K562 (cell line): ENCODE results near the gene MYO7A.

ENCODE experiments used
- GATA2 ChIP-seq: sonication (generic); formaldehyde crosslinking; IDR thresholded peaks from 2 replicates; pipeline ENCODE4 v1.4.0; 2020; ENCODE audit warnings: mild to moderate bottlenecking, missing genetic modification reagents
- RCOR1 ChIP-seq, 2 experiments: IDR thresholded peaks; 2 replicates each; pipeline ENCODE4 v1.6.1; 2012; ENCODE audit warnings: low read depth in 2 of 2, low read length in 2 of 2, borderline replicate concordance in 1 of 2, improper control_type of control experiment in 1 of 2
- TF ChIP-seq, protein P1 (sequence below): sonication (generic); formaldehyde crosslinking; IDR thresholded peaks from 2 replicates; pipeline ENCODE4 v1.8.1; 2023; ENCODE audit warnings: mild to moderate bottlenecking, missing genetic modification reagents

DNA sequence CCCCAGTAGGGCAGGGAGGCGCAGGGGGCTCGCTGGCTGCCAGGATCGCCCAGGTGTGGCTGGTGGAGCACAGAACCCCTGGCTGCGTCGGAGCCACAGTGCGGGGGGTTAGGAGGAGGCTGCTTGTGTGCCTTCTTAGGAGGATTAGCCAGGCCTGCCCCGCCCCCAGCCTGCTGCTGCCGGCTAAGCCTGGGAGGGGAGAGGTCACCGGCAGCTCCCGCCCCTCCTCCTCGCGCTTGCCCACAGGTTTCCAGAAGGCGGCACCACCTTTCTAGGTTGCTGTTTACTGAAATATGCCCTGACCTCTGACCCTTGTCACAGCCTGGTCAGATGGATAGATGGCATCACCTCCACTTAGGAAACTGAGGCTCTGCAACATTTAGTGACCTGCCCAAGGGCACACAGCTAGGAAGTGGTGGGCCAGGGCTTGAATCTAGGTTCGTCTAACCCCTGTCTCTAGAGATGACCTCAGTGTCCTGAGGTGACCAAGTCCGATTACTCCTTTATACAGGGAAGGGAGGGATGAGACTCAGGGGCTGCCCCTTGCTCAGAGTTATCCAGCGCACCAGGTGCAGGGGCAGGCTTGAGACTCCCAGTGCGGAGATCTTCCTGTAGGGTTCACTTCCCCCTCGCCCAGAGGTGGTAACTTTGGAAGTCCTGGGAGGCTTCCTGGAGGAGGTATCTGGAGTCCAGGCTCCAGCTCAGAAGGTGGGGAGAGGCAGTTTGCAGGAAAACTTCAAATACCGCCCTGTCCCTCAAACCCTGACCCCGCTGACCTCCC, 44.0 kb downstream of the MYO7A start:
- TF ChIP-seq, protein P1, sequence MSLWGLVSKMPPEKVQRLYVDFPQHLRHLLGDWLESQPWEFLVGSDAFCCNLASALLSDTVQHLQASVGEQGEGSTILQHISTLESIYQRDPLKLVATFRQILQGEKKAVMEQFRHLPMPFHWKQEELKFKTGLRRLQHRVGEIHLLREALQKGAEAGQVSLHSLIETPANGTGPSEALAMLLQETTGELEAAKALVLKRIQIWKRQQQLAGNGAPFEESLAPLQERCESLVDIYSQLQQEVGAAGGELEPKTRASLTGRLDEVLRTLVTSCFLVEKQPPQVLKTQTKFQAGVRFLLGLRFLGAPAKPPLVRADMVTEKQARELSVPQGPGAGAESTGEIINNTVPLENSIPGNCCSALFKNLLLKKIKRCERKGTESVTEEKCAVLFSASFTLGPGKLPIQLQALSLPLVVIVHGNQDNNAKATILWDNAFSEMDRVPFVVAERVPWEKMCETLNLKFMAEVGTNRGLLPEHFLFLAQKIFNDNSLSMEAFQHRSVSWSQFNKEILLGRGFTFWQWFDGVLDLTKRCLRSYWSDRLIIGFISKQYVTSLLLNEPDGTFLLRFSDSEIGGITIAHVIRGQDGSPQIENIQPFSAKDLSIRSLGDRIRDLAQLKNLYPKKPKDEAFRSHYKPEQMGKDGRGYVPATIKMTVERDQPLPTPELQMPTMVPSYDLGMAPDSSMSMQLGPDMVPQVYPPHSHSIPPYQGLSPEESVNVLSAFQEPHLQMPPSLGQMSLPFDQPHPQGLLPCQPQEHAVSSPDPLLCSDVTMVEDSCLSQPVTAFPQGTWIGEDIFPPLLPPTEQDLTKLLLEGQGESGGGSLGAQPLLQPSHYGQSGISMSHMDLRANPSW (CRISPR knock-in tag) = no peak
- TF ChIP-seq GATA2 (no peak), RCOR1 (IDR thresholded peaks at IDR 0.05; ENCODE audit: borderline replicate concordance in 1 of 2, low read depth in 2 of 2, low read length in 2 of 2) (no peak)
